Left colon (tissue), 2 donors: ENCODE results near the gene EYS. TPM values are rescaled to one million over a fixed set of nuclear protein-coding genes. Genes with fewer than 3 reads are reported as not detected.

Experiments
- ATAC-seq: fragments of 200-7000 bp; cut with Tn5 transposase; one replicate; pipeline ENCODE4 v1.9.1; 2020; ENCODE audit warnings: mild to moderate bottlenecking, moderate library complexity
- DNase-seq, 2 donors: peaks; one replicate each; pipeline ENCODE4 v3.0.0-alpha.2; 2020
- intact Hi-C, 2 donors: fragments of 100-400 bp; cut with DNase I in 1 of 2; cut with micrococcal nuclease in 1 of 2; formaldehyde crosslinking; loops; one replicate each; pipeline versions ENCODE4 v1.11.2 to v1.14.0; 2022; cut with DNase I, micrococcal nuclease
- total RNA-seq, 2 donors: library from RNA; stranded (reverse); fragmentation: NEBNext Ultra II Directional; extraction: Animal tissue kit (Norgen Biotek cat#: 25700); gene quantifications; one replicate each; pipeline ENCODE4 v1.2.1, GENCODE V29; 2021
- donor health status: DM: no; HTN: no; CAD: no.
- donor health status: DM: yes; HTN: yes; CAD: no.

The EYS gene
- total RNA-seq, 2 donors from 2014 or later, result 0.59 to 1.3 TPM

DNA sequence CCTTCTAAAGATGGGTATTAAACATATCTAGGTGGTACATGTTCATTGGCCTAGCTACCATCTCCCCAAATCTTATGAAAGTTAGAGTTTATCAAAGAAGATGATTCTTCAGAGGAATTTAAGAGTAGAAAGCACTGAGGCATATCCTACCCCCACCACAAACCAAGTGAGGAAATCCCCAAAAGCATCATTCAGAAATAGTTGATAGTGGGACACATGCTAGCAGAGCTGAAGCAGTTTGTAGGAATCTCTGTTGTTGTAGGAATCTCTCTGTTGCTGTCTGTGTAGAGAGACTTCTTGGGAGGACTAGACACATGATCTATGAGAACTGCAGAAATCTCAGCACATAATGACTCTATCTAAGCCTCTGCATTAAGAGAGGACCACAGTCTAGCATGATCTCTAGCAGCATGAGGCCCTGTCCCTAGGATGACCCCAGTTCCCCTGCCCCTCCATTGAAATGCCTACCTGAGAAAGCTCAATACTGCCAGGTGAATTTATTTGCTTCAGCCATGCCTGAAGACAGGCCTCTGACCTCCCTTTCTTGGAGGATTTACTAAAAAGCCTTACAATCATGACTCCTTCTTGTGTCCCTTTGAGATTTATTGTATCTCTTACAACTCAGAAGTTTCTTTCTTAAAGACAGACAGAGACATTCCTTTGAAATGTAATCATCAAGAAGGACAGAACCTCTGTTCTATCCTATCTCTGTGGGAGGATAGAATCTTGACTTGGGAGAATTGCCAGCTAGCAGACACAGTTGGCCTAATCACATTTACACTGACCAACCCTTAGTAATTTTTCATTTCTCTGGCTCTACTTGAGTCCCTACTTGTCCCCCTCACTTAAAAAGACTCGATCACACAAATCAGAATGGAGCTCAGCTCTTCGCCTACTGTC is 1489.1 kb downstream of the EYS start:
- no peak for ATAC-seq
- intact Hi-C loops, result no loop called here
- no peak for DNase-seq

DNA sequence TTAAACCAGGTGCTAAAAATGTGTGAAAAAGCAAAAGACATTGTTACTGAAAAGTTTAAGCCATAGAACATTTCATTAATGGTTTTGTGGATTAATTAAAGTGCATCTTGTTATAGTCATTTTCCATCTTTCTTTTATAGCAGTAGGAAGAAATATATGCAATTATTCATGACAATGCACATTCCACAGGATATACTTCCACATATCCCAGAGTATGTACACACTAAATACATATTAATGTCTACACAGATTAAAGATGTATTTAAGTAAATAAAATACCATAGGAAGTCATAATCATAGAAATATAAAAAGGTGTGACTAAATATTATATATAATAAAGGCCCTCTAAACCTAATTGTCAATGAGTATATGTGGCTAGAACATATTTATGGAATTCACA is 1492.7 kb downstream of the EYS start:
- intact Hi-C loops, result no loop called here
- DNase-seq (no peak), ATAC-seq (no peak)

DNA sequence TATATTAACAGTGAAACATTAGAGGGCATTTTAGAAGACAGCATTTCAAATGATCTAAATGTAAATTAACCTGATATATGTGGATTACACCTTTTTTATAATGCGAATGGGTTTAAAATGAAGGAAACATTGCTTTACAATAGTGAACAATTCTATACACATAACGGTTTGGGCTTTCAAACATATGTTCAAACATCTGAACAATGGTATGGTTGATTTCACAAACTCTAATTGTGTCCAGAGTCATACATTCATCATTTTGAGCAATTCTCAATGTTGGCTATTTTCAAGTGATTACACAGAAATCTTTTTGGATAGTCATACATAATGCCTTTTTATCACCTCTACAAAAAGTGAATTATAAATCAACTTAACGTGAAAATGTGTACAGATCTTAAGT is 1493.3 kb downstream of the EYS start:
- intact Hi-C loops, result no loop called here
- ATAC-seq, result no peak
- DNase-seq, result no peak

DNA sequence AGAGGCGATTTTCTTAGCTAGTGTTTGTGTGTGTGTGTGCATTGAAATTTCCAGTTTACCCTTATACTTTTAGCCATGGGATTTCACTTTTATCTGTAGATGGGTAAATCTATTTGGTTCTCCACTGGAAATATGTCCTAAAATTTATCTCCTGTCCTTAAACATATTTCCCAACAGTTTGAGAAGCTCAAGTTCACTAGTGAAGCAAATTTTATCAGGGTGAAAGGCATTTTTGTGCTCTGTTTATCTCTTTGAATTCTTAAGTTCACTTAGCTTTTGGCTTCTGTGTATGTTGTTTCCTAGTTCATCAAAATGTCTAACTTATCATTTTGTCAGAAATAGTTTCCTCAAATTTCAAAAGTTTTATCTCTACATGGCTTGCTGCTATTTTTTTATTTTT is 1509.8 kb downstream of the EYS start:
- ATAC-seq, result no peak
- intact Hi-C loops, result no loop called here
- no peak for DNase-seq

DNA sequence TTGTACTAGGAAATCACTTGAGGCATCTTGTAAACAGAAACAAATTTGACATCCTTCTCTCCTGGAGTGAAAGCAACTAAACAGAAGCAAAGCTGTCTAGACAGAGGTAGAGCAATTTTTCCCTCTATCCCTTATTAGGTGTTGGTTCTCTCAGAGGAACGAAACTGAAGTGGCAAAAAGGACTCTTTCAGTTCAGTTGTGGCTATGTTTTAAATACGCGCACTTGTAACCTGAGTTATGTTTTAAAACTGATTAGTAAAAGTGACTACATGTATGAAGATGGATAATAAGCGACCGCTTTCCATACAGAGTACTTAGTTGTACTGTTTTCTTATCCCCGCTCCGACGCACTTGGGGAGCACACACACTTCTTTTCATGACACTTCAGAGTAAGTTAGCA is 1520.4 kb downstream of the EYS start:
- DNase-seq, result no peak
- ATAC-seq, result no peak
- intact Hi-C loops, result no loop called here

DNA sequence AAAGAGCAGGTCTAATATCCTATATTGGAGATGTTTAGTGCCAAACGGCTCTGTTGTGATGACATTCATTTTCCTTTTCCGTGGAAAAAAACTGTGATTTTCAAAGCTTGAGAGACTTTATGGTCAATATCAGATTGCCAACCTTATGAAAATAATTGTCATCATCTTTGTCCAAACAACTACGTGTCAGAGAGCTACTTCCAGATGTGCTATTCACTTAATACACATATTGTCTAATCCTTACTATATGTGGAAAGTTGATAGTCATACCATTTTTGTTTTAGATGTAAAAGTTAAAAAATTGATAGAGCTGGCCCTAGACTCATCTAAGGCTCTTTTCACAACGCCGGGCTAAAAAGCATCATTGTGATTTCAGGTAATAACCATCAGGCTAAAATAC is 1521.4 kb downstream of the EYS start:
- no peak for DNase-seq
- intact Hi-C loops, result no loop called here
- no peak for ATAC-seq

DNA sequence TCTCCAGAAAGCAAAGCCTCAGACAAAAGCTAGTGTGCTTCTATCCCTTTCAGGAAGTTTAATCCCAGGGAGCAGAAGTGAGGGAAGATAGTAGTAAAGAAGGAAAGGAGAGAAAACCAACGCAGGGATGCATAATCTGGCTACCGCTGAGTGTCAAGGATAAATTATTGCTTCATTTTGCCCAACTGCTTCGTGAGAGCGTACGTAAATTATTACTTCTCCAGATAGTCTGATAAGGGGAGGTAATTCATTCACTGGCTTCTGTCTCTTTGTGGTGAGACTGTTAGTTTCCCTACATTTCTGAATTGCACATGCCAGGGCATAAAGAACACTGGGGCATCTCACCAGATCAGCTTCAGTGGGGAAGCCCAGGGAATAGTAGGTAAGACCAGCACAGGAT is 1531.7 kb downstream of the EYS start:
- ATAC-seq (no peak), DNase-seq (no peak)

DNA sequence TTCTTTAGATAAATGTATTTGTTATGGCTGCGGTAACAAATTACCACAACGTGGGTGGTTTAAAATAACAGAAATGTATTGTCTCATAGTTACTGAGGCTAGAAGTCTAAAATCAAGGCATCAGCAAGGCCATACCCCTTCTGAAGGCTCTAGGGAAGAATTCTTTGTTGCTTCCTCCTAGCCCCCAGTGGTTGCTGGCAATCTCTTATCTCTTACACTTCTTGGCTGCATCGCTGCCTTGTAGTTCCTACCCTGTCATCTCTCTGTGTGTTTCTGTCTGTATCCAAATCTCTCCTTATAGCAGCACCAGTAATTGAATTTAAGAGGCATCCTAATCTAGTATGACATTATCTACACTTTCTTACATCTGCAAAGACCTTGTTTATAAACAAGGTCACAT is 1536.7 kb downstream of the EYS start:
- ATAC-seq, result no peak
- intact Hi-C loops, result no loop called here
- DNase-seq, result no peak

More for the DNA sequence above, 1531.7 kb downstream of the EYS start:
- intact Hi-C loops, result no loop called here

DNA sequence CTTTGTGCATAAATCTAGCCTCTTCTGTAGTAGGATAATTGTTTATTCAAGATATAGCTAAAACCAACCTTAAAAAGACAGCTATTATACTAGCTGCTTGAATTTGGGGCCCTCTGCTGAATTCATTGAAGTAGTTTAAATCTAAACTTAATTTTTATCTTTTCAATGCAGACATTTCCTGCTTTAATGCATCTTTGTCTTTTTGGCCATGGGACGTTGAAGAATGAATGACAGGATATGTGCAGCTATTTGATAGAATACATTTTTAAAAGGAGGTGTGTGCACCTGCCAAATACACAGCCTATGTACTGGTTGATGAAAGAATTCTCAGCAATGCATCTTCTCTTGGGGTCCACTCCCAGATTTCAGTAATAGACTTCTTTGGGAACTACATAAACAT is 1546.5 kb downstream of the EYS start:
- intact Hi-C loops, result no loop called here
- ATAC-seq (no peak), DNase-seq (no peak)

DNA sequence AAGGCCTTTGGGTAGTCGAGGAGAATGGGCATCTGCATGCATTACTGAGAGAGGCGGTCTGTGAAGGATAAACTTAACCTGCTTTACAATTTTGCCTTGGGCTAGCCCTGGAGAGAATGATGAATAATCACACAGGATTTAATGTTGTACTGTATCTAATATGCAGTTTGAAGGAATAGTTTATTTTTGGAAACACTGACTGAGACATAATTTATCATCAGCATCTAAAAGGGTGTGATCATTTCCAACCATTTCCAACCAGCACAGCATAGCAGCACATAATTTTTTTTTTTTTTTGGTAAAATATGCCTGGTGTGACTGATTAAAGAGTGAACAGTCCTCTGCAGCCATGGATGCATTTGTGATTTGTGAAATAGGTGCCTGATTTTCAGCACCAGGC is 1552.0 kb downstream of the EYS start:
- intact Hi-C loops, result no loop called here
- no peak for DNase-seq

DNA sequence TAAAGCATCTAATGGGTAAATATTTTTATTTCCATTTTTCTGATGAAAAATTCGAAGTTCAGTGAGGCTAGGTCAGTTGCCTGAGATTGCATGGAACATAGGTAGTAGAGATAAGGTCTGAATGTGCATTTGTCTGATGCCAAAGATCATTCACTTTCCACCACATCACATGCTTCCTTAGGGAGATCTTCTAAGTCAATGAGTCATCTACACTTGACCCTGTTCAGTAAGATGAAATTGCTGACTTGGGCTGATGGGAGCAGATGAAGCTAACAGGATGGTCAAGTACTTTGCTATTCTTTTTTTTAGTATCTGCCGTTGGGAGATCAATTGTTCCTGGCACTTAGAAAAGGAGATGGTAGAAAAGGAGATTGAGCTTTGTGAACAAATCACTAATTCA is 1560.2 kb downstream of the EYS start:
- DNase-seq (no peak), ATAC-seq (no peak)
- intact Hi-C loops, result no loop called here

More for the DNA sequence above, 1552.0 kb downstream of the EYS start:
- no peak for ATAC-seq

DNA sequence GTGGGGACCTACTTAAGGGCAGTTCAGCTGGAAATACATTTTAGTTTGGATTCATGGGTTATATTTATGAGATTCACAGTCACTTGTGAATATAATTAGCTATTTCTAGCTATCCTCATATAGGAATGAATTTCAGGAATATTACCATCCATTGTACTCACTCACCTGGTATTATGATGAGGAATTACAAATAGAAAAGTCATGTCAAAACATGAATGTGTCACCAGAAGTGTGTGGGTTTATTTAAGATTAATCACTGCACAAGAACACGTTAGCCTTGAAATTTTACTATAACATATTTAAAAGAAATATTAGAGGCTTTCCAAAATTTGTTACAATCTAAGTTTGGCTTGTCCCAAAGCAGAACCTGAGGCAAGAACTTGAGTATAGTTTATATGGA is 1560.9 kb downstream of the EYS start:
- ATAC-seq, result no peak
- DNase-seq, result no peak
- intact Hi-C loops, result no loop called here

DNA sequence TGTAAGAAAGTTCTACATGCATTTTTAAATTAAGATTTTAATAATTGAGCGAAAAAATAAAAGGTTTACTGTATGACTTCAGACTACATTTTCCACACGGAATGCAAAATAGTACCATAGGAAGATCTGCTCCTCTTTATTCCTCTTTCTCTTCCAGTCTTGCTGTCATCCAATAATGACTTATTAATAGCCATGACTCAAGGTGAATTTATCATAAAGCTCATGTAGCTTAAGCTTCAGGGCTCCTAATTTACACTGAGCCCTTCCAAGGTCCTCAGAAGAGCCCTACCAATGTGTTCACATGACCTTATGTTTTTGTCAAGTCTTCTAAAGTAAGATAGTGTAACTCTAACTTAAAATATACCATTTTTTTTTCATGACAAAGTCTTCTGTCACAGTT is 1561.4 kb downstream of the EYS start:
- intact Hi-C loops, result no loop called here
- no peak for ATAC-seq
- no peak for DNase-seq

DNA sequence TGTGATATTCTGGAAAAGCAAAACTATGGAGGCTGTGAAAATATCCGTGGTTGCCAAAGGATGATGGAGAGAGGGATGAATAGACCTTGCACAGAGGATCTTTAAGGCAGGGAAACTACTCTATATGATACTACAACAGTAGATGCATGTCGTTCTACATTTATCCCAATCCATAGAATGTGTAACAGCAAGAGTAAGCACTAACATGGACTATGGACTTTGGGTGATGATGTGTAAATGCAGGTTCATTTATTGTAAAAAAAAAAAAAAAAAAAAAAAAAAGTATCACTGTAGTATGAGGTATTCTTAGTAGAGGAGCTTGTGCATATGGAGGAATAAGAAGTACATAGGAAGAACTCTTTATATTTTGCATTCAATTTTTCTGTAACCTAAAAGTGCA is 1563.9 kb downstream of the EYS start:
- peak; percentile 58 for ATAC-seq
- DNase-seq, result no peak
- intact Hi-C loops, result no loop called here

DNA sequence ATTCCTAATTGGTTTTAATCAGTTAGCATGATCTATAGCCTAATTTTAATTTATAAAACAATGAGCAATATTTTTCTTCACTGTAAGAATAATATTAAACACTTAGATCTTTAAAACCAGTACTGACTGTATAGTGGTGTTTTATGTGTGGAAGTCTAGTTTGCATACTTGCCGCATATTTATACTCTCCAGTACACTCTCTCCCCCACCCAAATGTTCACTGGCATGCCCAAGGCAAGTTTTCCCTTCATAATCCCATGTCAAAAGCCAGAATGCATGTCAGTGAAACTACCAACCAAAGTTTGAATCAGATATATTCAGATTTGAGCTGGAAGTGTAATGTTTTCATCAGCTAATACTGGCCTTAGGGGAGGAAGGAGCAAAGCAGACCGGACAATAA is 1565.3 kb downstream of the EYS start:
- ATAC-seq, result no peak
- DNase-seq, result no peak
- intact Hi-C loops, result no loop called here

DNA sequence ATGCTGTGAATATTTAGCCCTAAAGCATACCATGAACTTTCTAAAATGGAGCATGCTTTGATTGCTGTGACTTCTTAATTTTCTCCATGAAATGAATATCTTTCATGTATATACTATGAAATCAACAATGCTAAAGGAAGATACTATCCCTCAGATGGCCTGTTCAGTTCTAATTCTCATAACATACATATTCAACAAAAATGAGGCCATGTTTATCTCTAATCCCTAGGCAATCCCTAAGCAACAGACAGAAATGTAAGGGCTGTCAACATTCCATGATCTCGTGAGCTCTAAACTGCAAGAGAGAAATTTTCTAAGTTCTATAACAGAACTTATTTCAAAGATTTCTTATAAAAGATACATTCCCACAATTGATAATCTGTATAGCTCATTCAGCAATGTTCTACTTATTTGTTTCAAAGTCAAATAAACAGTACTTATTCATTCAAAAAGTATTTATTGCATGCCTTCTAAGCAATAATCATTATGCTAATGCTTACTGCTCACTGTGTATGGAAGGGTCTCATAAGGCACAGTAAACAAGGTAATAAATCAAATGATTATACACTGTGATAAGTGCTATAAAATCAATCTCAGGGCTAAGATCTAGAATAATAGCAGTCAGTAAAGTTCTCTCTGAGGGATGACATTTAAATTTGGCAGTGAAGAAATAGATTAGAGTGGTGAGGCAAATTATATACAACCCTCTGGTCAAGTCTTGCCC is 1578.6 kb downstream of the EYS start:
- DNase-seq, result no peak
- intact Hi-C loops, result no loop called here
- no peak for ATAC-seq

DNA sequence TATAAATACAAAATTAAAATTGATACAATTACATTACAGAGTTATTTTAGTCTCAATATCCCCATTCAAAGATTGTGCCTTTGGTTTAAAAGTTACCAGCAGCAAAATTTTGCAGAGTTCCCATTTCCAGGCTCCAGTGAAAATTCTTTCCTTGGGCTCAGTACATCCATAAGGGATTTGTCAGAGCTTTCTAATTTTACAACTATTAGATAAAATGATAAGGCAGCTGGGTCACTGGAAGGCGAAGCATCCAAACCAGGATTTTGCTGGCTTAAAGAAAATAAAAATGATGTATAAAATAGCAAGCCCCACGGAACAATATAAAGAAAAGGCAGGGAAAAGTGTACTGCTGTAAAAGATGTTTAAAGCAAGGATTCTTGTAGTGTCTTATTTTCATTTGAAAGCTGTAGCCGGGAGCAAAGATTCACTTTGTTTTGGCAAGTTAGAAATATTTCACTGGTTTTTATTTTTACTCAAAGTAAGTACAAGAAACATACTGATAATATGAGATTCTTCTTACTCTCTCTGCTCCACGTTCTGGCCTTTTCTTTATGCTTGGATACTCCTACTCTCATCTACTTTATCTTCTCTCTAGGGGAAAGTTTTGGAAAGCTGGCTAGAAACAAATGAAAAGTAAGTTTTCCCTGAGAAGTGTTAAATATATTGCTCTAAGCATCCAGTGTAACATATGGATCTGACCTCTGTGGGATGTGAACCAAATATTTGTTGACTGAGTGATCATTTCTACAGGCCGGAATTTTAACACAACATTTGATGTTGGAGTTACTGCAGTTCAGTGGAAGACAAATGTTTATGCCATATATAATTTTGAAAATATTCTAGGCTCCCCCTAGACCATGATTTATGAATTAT is 1583.0 kb downstream of the EYS start:
- intact Hi-C loops, result no loop called here
- no peak for ATAC-seq
- no peak for DNase-seq

DNA sequence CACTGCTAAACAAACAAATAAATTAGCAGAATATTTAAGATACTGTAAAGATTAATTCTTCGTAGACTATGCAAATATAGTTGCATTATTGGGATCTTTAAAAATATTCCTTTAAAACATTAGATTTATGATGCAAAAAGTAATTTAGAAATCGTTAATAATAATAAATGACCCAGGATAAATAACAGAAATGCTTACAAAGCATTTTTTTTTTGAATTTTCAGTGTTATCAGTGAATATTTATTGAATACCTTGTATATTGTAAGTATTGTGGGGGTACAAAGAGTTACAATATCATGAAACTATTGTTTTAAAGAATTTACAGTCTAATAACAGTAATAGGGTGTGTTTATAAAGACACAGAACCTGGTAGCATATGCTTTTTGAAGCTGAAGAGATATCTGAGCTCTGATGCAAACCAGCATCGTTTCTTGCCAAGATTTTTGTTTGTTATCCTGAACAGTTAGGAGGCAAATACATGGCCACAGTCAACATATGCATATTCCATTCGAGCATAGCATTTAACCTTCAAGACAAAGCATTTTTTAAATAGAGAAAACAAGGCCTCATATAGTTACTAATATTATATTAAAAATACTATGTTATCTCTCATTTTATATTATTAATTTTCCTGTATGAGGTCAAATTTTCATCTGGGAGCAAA is 1584.2 kb downstream of the EYS start:
- DNase-seq (no peak), ATAC-seq (no peak)
- intact Hi-C loops, result no loop called here

DNA sequence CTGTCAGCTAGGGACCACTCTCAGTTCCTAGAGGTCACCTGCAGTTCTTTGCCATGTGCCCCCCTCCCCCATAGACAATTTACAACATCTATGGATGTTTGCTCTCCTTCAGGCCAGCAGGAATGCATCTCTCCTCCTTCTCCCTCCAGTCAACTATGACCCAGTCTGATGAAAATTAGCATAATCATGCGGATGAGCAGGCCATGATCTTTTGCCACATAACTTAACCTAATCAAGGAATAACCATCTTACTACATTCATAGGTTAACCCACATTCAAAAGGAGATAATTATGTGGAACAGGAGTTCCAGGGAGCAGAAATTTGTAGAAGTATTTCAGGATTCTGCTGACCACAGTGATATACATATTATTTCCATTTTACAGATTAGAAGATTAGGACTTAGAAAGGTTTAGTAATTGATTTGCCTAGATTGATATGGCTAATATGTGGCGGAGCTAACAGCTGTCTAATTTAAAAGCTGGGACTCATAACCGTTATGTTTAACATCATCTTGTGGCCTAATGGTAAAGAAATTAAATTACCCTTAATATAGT is 1585.9 kb downstream of the EYS start:
- intact Hi-C loops, result no loop called here
- no peak for ATAC-seq
- DNase-seq, result no peak
